Lower lobe of right lung (tissue), 2 donors: ENCODE results near the gene ARHGAP23. TPM values are rescaled to one million over a fixed set of nuclear protein-coding genes. Genes with fewer than 3 reads are reported as not detected.

Experiments used
- ATAC-seq, 2 donors: fragments of 200-7000 bp; cut with Tn5 transposase; one replicate each; pipeline ENCODE4 v1.9.1; 2020 to 2022; ENCODE audit warnings: mild to moderate bottlenecking in 2 of 2, moderate library complexity in 2 of 2
- DNase-seq: peaks from one replicate; pipeline ENCODE4 v3.0.0-alpha.2; 2020
- H3K27ac ChIP-seq: fragments of 200-600 bp; one replicate; pipeline ENCODE4 v1.8.0; 2022
- H3K27me3 ChIP-seq: fragments of 200-600 bp; one replicate; pipeline ENCODE4 v1.8.0; 2022; ENCODE audit warnings: low read depth
- H3K36me3 ChIP-seq: fragments of 200-600 bp; one replicate; pipeline ENCODE4 v1.8.0; 2022; ENCODE audit warnings: mild to moderate bottlenecking
- H3K4me1 ChIP-seq: fragments of 200-600 bp; one replicate; pipeline ENCODE4 v1.8.0; 2022
- H3K4me3 ChIP-seq: fragments of 200-600 bp; one replicate; pipeline ENCODE4 v1.8.0; 2022; ENCODE audit warnings: mild to moderate bottlenecking
- H3K9me3 ChIP-seq: fragments of 200-600 bp; one replicate; pipeline ENCODE4 v1.8.0; 2022
- intact Hi-C: fragments of 100-400 bp; cut with DNase I; formaldehyde crosslinking; loops from one replicate; pipeline ENCODE4 v1.11.0; 2022
- total RNA-seq: library from RNA; stranded (reverse); fragmentation: NEBNext Ultra II Directional; extraction: Animal tissue kit (Norgen Biotek cat#: 25700); gene quantifications from one replicate; pipeline ENCODE4 v1.2.1, GENCODE V29; 2021
- TF ChIP-seq, protein P1 (sequence below): fragments of 200-600 bp; IDR thresholded peaks from one replicate; pipeline ENCODE4 v1.8.0; 2022; ENCODE audit warnings: antibody characterized with exemption, mild to moderate bottlenecking
- donor health status: DM: no; HTN: yes; CAD: no; lungs with severe emphysema.

ARHGAP23 gene
- total RNA-seq, 1 donor from 2014 or later: 48.4 TPM

DNA sequence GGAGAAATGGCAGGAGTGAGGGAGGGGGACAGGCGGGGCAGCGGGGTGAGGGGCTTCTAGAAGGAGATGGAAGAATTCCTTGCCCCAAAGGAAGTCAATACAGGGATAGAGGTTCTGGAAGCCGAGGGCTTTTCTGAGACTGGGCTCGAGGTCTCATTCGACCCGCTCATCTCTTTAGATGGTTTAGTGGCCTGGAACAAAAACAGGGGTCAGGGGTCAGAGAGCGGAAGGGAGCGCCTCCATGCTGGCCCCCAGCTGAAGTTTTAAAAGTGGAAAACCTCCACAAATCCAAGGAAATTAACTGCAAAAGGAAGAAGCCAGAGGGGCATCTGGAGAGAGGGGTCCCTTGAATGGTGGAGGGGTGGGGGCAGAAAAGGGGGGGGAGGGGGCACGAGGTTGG, 105.0 kb downstream of the ARHGAP23 start:
- Histone ChIP-seq H3K9me3 (no peaks in the 10 kb centered on the region), H3K4me3 (no peak overlapping the region), H3K27me3 (peaks cover 46% of the 10 kb centered on the region), H3K4me1 (no peaks in the 10 kb centered on the region), H3K36me3 (no peaks in the 10 kb centered on the region), H3K27ac (no peak overlapping the region)
- ATAC-seq (no peak), DNase-seq (no peak)
- TF ChIP-seq, protein P1, sequence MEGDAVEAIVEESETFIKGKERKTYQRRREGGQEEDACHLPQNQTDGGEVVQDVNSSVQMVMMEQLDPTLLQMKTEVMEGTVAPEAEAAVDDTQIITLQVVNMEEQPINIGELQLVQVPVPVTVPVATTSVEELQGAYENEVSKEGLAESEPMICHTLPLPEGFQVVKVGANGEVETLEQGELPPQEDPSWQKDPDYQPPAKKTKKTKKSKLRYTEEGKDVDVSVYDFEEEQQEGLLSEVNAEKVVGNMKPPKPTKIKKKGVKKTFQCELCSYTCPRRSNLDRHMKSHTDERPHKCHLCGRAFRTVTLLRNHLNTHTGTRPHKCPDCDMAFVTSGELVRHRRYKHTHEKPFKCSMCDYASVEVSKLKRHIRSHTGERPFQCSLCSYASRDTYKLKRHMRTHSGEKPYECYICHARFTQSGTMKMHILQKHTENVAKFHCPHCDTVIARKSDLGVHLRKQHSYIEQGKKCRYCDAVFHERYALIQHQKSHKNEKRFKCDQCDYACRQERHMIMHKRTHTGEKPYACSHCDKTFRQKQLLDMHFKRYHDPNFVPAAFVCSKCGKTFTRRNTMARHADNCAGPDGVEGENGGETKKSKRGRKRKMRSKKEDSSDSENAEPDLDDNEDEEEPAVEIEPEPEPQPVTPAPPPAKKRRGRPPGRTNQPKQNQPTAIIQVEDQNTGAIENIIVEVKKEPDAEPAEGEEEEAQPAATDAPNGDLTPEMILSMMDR: no peak
- intact Hi-C loops: no loop called here

DNA sequence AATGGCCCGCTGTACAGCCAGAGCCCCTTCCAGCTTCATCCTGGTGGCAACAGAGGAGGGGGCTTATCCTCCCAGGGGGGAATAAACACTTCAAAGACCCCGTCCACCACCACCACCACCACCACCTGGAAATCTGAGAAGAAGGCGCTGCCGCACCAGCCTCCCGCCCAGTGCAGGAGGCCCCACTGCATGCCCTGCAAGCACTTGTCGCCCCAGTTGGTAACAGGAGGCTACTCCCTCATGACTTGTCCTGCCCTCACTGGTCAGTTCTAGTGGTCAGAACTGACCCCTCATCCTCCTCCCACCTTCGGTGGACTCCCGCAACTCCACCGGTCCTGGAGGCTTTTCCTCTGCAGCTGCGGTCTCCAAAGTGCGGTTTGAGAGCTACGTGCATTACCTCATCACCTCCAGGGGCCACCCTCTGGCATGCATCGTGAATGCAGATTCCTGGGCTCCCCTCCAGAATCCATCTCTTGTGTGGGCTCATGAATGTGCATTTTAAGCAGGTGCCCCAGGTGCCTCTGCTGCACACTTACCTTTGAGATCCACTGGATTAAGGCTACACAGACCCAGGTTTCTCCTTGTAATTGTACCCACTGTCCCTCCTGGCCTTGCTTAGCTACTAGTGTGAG, 105.7 kb downstream of the ARHGAP23 start:
- H3K36me3 ChIP-seq: no peaks in the 10 kb centered on the region
- DNase-seq (no peak), ATAC-seq (no peak)
- H3K27ac ChIP-seq: no peak overlapping the region
- TF ChIP-seq, protein P1: no peak
- peaks cover 46% of the 10 kb centered on the region for H3K27me3 ChIP-seq
- intact Hi-C loops: no loop called here
- H3K9me3 ChIP-seq: no peaks in the 10 kb centered on the region
- H3K4me3 ChIP-seq: no peak overlapping the region
- no peaks in the 10 kb centered on the region for H3K4me1 ChIP-seq

DNA sequence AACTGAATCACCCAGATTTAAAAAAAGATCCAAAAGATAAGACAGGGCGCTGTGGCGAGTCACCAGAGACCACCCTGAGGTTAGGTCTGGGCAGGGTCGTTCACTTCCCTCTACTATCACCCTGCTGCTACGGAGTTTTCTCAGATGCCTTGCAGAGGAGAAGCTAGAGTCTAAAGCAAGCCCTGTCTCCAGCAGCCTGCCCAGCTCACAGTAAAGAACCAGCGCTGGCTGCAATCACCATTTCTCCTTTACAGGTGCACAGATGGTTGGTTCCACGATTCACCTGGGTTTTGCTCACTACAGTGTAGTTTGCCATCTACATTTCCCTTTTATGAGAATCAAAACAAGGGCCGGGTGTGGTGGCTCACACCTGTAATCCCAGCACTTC, 106.2 kb downstream of the ARHGAP23 start:
- TF ChIP-seq, protein P1: no peak
- Histone ChIP-seq H3K36me3 (no peaks in the 10 kb centered on the region), H3K4me1 (no peaks in the 10 kb centered on the region), H3K9me3 (no peaks in the 10 kb centered on the region), H3K27ac (no peak overlapping the region), H3K27me3 (peaks cover 46% of the 10 kb centered on the region), H3K4me3 (no peak overlapping the region)
- ATAC-seq (no peak), DNase-seq (no peak)
- intact Hi-C loops: no loop called here

DNA sequence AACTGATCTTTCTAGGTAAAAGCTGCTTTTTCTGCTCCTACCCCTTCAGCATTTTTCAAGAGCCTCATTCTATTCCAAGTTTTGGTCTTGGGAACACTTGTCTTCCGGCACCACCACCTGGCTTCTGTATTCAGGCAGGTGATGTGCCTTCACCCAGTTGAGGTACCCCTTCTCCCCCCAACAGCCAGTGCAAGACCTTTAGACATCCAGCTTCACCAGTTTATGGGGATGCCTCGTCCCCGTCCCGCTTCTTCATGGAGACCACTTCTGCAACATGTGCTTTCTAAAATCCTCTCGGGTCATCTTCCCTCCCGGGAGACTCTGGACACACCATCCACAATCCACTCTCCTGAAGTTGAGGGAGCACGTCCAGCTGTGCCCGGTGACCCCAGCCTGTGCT, 107.6 kb downstream of the ARHGAP23 start:
- Histone ChIP-seq H3K36me3 (no peaks in the 10 kb centered on the region), H3K4me1 (no peaks in the 10 kb centered on the region), H3K4me3 (no peak overlapping the region), H3K27ac (no peak overlapping the region), H3K9me3 (no peaks in the 10 kb centered on the region), H3K27me3 (peaks cover 38% of the 10 kb centered on the region)
- DNase-seq: no peak
- TF ChIP-seq, protein P1: no peak
- intact Hi-C loops: no loop called here
- ATAC-seq: no peak

DNA sequence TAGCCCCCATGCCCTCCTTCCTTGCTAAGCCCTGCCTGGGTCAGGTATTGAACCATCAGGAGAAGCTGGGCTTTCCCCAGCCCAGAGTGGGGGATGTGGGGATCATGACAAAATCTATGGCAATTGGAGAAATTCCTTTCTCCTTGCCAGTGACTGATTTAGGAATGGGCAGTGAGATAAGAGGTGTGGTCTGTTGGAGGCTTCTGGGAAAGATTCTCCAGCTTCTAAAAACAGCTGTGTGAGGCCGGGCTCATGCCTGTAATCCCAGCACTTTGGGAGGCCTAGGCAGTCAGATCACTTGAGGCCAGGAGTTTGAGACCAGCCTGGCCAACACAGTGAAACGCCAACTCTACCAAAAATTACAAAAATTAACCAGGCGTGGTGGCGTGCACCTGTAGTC, 108.4 kb downstream of the ARHGAP23 start:
- H3K4me1 ChIP-seq: no peaks in the 10 kb centered on the region
- H3K27ac ChIP-seq: no peak overlapping the region
- ATAC-seq (no peak), DNase-seq (no peak)
- intact Hi-C loops: no loop called here
- H3K27me3 ChIP-seq: peaks cover 37% of the 10 kb centered on the region
- no peak overlapping the region for H3K4me3 ChIP-seq
- TF ChIP-seq, protein P1: no peak
- no peaks in the 10 kb centered on the region for H3K9me3 ChIP-seq
- no peaks in the 10 kb centered on the region for H3K36me3 ChIP-seq
